ENCODE results near the gene CDC7. TPM values are rescaled to one million over a fixed set of nuclear protein-coding genes. Genes with fewer than 3 reads are reported as not detected.

The CDC7 gene
- total and polyA plus RNA-seq, 2 experiments from 2014 or later, result 4.7 to 5.4 TPM

GRCh38 chr1:91541918-91542533, 41.4 kb downstream of the CDC7 start:
- no peaks in the 10 kb centered on the region for H3K9me3 ChIP-seq (ENCODE audit: low read depth)
- TF ChIP-seq, protein P1, sequence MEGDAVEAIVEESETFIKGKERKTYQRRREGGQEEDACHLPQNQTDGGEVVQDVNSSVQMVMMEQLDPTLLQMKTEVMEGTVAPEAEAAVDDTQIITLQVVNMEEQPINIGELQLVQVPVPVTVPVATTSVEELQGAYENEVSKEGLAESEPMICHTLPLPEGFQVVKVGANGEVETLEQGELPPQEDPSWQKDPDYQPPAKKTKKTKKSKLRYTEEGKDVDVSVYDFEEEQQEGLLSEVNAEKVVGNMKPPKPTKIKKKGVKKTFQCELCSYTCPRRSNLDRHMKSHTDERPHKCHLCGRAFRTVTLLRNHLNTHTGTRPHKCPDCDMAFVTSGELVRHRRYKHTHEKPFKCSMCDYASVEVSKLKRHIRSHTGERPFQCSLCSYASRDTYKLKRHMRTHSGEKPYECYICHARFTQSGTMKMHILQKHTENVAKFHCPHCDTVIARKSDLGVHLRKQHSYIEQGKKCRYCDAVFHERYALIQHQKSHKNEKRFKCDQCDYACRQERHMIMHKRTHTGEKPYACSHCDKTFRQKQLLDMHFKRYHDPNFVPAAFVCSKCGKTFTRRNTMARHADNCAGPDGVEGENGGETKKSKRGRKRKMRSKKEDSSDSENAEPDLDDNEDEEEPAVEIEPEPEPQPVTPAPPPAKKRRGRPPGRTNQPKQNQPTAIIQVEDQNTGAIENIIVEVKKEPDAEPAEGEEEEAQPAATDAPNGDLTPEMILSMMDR (IDR thresholded peaks at IDR 0.05; ENCODE audit: low read depth, low read length), result no peak
- no peaks in the 10 kb centered on the region for H3K4me1 ChIP-seq (ENCODE audit: low read depth)
- no peak overlapping the region for H3K27ac ChIP-seq
- no peak overlapping the region for H3K4me3 ChIP-seq
- no peaks in the 10 kb centered on the region for H3K36me3 ChIP-seq
- no peak for DNase-seq (ENCODE audit: low read depth in 1 of 2, low spot score in 1 of 2)
- no peaks in the 10 kb centered on the region for H3K27me3 ChIP-seq

DNA sequence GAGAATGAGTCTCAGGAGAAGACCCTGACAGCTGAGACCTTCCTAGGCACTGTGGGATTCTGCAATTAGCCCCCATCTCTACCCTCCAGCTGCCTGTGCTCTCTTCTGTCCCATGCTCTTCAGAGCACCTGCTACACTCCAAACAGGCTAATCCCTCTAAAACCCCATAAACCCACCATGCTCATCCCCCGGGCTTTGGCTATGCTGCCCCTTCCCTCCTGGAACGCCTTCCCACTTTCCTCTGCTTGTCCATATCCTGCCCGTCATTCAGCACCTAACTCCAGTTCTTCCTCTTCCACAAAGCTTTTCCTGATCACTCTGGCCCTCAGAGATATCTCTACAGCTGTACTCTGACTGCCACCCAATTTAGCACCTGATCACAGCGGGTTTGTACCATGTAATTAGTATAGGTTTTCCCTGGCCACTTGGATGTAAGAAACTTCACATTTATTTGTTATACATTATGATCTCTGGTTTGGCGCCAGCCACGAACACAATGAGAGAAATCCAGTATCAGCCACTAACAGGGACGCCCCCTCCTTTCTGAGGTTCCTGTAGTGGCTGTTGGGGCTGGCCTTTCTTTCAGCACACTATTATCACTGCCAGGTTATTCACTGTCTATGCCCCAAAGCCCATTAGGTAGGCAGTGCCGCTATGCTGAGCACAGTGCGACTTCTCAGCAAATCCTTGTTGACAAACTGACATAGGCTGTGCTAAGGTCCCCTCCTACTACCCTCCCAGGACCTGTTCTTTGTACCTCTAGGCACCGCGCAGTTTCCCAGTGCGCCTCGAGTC, 45.1 kb downstream of the CDC7 start:
- Histone ChIP-seq H3K4me3 (no peak overlapping the region), H3K27ac (no peak overlapping the region), H3K9me3 (ENCODE audit: low read depth) (no peaks in the 10 kb centered on the region), H3K4me1 (ENCODE audit: low read depth) (no peaks in the 10 kb centered on the region), H3K36me3 (no peaks in the 10 kb centered on the region), H3K27me3 (no peaks in the 10 kb centered on the region)
- TF ChIP-seq, protein P1 (IDR thresholded peaks at IDR 0.05; ENCODE audit: low read depth, low read length), result no peak
- no peak for DNase-seq (ENCODE audit: low read depth in 1 of 2, low spot score in 1 of 2)

GRCh38 chr1:91546301-91546581, 45.6 kb downstream of the CDC7 start:
- Histone ChIP-seq H3K4me1 (ENCODE audit: low read depth) (no peaks in the 10 kb centered on the region), H3K27me3 (no peaks in the 10 kb centered on the region), H3K36me3 (no peaks in the 10 kb centered on the region), H3K4me3 (no peak overlapping the region), H3K9me3 (ENCODE audit: low read depth) (no peaks in the 10 kb centered on the region), H3K27ac (no peak overlapping the region)
- no peak for DNase-seq (ENCODE audit: low read depth in 1 of 2, low spot score in 1 of 2)
- TF ChIP-seq, protein P1 (IDR thresholded peaks at IDR 0.05; ENCODE audit: low read depth, low read length), result no peak

GRCh38 chr1:91546876-91547275, 46.2 kb downstream of the CDC7 start:
- TF ChIP-seq, protein P1 (IDR thresholded peaks at IDR 0.05; ENCODE audit: low read depth, low read length), result peak; percentile 29

GRCh38 chr1:91548376-91549040, 47.9 kb downstream of the CDC7 start:
- DNase-seq (ENCODE audit: low read depth in 1 of 2, low spot score in 1 of 2), result peak in 1 of 2 donors; percentile 33
- no peaks in the 10 kb centered on the region for H3K27me3 ChIP-seq
- no peaks in the 10 kb centered on the region for H3K36me3 ChIP-seq
- H3K27ac ChIP-seq, result no peak overlapping the region
- TF ChIP-seq, protein P1 (IDR thresholded peaks at IDR 0.05; ENCODE audit: low read depth, low read length), result no peak
- no peak overlapping the region for H3K4me3 ChIP-seq
- H3K9me3 ChIP-seq (ENCODE audit: low read depth), result no peaks in the 10 kb centered on the region
- H3K4me1 ChIP-seq (ENCODE audit: low read depth), result no peaks in the 10 kb centered on the region

More at GRCh38 chr1:91546876-91547275, 46.2 kb downstream of the CDC7 start:
- no peaks in the 10 kb centered on the region for H3K36me3 ChIP-seq
- no peak overlapping the region for H3K4me3 ChIP-seq
- peak in 1 of 2 donors; percentile 38 for DNase-seq (ENCODE audit: low read depth in 1 of 2, low spot score in 1 of 2)
- no peaks in the 10 kb centered on the region for H3K4me1 ChIP-seq (ENCODE audit: low read depth)
- H3K27ac ChIP-seq, result no peak overlapping the region
- no peaks in the 10 kb centered on the region for H3K27me3 ChIP-seq
- no peaks in the 10 kb centered on the region for H3K9me3 ChIP-seq (ENCODE audit: low read depth)

Measured in cardiac muscle cell (in vitro differentiated cells and primary cell).